Brain pericyte (primary cell): Measurements from ENCODE around the gene TPSAB1.

ENCODE experiments used
- DNase-seq: peaks from one replicate; pipeline ENCODE4 v3.0.0-alpha.2; 2012; ENCODE audit warnings: low read depth, low spot score

Gene TPSAB1

DNA sequence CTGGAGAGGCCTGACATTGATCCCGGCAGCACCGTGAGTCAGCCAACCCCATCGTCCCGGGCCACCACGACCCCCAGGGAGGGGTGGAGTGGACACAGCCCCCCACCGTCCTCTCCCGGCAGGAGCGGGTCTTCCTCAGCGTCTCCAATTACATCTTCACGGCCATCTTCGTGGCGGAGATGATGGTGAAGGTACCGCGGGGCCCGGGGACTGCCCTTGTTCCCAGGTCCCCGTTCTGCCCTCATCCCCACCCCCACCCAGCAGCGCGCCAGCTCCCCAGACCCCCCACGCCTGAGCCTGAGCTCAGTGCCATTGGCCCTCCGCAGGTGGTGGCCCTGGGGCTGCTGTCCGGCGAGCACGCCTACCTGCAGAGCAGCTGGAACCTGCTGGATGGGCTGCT is 30.0 kb upstream of the TPSAB1 start:
- no peak for DNase-seq

DNA sequence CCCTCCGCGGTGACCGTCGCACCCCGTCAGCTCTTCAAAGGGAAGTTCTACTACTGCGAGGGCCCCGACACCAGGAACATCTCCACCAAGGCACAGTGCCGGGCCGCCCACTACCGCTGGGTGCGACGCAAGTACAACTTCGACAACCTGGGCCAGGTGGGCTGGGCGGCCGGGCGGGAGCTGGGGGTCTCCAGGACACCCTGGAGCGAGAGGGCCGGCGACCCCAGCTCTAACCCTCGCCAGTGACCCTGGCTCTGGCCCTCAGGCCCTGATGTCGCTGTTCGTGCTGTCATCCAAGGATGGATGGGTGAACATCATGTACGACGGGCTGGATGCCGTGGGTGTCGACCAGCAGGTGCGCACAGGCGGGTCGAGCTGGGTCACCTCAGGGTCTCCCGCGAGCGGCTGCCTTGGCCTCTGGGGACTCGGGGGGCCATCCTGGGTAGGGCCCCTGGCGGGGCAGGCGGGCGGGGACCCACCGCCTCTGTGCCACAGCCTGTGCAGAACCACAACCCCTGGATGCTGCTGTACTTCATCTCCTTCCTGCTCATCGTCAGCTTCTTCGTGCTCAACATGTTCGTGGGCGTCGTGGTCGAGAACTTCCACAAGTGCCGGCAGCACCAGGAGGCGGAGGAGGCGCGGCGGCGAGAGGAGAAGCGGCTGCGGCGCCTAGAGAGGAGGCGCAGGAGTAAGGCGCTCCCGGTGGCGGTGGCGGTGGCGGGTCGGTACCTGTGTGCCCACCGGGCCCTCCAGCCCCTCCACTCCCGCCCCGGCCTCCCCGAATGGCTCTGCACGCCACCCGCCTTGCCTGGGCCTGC is 28.8 kb upstream of the TPSAB1 start:
- no peak for DNase-seq

DNA sequence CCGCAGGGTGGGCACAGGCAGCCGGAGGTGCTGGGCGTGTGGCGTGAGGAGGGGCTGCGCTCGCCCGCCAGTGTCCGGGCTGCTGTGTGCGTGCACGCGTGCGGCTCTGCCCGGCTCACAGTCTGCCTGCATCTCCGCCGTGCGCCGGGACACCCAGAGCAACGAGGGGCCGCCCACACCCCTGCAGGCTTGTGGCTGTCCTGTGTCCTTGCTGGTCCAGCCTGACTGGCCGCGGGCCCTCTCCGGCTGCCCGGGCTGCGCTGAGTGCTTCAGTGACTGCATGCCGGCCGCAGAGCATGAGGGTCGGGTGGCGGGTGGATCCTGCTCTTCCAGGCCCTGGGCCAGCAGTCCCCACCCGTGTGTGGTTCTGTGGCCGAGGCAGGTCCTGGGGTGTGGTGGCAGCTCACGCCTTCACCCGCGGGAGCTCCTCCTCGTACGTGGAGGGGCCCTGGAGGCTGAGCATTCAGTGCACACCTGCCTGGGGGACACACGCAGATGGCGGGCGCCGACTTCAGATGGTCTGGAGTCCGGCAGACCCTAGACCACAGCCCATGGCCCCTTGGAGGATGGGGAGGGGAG is 27.8 kb upstream of the TPSAB1 start:
- DNase-seq, result no peak

DNA sequence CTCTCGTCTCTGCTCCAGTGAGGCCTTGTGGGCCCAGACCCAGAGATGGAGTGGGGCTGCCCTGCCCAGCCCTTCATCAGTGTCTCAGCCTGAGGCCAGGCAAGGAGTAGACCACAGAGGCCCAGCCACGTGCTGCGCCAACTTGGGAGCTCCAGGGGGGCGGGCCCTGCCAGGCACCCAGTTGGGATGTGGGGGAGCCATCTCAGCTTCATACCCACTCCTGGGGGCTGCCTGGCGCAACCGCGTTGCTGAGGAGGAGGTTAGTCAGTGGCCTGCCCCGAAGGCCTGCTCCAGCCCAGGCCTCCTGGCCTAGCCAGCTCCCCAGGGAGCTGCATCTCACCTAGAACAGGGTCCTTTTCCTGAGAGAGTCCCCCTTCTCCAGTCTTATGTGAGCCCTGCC is 27.3 kb upstream of the TPSAB1 start:
- no peak for DNase-seq

DNA sequence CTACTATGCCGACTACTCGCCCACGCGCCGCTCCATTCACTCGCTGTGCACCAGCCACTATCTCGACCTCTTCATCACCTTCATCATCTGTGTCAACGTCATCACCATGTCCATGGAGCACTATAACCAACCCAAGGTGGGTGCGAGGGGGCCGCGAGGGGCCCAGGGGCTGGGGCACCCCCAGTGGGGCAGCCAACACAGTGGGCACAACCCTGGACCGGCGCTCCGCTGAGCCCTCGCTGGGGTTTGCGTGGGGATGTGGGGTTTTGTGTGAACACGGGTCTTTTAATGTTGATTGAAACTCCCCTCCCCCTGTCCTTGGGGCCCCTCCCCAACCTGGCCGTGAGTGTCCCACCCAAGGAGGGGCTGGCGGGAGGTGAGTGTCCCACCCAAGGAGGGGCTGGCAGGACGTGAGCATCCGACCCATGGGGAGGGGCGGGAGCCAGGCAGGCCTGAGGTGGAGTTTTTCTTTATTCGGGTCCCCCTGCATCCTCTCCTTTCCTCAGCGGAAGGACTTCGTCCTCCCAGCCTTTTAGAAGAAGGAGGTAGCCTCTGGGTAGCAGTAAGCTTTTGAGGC is 26.6 kb upstream of the TPSAB1 start:
- DNase-seq, result no peak

DNA sequence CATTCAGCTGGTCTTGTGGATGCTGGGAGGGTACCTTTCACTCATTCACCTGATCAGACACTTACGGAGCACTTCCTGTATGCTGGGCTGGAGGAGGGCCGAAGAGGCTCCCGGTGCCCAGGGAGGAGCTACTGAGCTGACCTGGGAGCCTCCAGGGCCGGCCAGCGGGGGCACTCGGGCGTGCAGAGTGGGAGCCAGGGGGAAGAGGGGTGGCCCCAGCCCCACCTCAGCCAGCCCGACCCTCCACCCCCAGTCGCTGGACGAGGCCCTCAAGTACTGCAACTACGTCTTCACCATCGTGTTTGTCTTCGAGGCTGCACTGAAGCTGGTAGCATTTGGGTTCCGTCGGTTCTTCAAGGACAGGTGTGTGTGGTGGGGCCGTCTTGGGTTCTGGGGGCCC is 25.8 kb upstream of the TPSAB1 start:
- no peak for DNase-seq

DNA sequence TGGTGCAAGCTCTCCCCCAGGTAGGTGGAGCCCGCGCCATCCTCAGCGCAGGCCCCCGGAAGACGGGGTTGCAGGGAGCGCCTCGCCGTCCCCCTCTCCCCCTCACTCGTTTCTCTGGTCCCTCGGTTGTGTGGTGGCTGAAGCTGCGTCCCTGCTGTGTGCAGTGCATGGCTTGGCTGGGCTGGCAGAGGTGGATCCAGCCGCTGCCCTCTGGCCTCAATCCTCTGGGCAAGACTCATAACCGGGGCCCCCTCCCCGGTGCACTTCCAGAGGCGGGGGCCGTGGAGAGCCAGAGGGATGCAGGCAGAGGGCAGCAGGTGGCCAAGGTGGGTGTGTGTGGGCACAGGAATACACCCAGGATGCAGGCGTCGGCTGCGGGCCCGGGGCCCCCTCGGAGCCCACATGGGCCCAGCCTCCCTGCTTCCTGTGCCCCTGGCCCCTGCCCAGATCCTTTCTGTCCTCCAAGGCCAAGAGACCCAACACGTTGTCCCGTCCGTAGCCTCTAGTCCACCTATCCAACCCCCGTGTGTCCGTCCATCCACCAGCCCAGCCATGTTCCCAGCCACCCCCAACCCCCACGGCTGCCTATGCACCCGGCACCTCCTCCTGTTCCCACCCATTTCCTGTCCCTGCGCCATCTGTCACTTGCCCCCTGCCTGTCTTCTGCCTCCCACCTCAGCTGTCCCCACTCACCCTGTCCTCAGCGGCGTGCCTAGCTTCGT is 24.8 kb upstream of the TPSAB1 start:
- no peak for DNase-seq

DNA sequence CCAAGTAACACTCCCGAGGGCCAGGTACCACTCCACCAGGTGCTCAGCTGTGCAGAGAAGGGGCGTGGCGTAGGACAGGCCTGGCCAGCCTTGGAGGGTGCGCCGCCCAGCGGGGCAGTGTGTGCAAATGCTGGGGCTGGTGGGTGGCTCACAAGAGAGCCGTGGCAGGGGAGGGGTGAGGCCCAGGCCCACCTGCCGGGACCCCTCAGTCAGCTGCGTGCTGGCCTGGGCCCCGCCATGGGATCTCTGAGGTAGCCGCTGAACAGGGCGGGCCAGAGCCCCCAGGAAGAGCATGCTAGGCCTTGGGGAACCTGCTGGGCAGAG is 24.2 kb upstream of the TPSAB1 start:
- no peak for DNase-seq

DNA sequence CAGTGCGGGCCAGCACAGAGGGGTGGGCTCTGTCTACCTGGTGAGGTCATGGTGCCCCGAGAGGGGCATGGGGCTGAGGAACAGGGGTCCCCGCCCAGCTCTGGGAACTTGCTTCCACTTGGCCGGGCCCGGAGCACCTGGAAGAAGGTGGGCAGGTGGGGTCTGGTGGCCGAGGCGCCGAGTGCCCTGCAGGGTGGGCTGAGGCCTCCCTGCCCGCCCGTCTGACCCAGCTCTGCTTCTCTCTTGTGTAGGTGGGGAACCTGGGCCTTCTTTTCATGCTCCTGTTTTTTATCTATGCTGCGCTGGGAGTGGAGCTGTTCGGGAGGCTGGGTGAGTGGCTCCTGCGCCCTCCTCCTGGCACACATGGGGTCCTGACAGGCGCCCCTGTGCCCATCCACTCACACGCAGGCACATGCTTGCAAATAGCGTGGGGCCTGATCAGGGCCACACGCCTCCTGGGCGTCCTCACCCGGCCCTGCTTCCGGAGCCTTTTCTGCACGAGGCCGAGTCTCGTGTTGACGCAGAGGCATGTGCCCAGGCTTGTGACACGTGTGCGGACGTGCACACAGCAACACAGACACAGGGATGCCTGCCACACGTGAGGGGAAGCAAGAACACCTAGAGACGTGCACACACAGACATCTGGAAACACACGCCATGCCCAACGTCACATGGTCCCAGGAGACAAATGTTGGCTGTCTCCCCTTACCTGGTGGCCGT is 23.7 kb upstream of the TPSAB1 start:
- DNase-seq, result no peak

DNA sequence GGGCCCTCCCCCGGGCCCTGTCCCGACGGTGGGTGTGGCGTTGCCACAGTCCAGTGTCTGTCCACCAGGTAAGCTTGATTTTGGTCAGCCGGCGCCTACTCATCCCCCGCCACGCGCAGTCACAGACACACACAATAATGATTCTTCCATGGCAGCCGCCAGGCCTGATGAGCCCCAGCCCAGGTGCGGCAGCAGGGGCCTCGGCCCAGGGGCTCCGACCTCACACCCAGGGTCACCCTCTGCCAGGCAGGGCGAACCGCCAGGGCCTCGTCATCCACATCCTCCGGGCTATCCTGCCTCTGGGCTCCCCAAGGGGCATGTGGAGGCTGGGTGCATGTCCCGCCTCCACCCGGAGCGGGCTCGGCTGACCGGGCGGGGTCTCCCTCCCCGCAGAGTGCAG is 23.0 kb upstream of the TPSAB1 start:
- no peak for DNase-seq

DNA sequence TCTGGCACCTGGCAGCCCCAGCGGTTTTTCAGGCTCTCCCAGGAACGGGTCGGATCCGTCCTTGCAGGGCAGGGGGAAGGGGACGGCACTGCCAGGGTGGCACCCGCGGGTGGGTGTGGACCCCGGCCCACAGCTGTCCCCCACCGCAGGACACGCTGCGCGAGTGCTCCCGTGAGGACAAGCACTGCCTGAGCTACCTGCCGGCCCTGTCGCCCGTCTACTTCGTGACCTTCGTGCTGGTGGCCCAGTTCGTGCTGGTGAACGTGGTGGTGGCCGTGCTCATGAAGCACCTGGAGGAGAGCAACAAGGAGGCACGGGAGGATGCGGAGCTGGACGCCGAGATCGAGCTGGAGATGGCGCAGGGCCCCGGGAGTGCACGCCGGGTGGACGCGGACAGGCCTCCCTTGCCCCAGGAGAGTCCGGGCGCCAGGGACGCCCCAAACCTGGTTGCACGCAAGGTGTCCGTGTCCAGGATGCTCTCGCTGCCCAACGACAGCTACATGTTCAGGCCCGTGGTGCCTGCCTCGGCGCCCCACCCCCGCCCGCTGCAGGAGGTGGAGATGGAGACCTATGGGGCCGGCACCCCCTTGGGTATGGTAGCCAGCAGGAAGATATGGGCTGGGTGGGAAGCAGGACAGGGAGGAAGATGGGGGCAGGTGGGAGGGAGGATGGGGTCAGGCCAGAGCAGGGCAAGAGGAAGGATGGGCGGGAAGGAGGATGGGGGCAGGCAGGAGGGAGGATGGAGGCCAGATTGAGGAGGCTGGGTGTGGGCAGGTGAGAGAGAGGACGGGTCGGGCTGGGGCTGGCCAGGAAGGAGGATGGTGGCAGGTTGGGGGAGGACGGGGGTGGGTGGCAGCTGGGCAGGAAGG is 22.2 kb upstream of the TPSAB1 start:
- no peak for DNase-seq

DNA sequence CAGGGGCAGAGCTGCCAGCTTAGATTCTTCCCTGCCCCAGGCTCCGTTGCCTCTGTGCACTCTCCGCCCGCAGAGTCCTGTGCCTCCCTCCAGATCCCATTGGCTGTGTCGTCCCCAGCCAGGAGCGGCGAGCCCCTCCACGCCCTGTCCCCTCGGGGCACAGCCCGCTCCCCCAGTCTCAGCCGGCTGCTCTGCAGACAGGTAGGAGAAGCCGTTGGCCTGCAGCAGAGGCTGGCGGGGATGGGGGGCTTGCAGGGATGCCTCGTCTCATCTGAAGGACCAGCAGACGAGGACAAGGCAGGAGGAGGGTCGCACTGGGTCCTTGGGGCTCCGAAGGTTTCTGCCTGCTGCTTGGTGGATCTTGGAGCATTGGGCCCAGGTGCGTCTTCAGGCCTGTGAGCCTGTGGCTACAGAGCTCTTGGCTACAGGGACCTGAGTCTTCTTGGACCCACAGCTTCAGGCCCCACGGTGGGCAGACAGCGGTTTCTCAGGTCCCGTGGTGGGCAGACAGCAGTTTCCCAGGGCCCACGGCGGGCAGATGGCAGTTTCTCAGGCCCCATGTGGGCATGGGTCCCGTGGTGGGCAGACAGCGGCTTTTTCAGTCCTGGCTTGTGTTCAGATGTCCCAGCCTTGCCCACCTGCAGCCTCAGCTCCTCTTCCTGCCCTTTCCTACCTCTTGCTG is 21.4 kb upstream of the TPSAB1 start:
- DNase-seq, result no peak

DNA sequence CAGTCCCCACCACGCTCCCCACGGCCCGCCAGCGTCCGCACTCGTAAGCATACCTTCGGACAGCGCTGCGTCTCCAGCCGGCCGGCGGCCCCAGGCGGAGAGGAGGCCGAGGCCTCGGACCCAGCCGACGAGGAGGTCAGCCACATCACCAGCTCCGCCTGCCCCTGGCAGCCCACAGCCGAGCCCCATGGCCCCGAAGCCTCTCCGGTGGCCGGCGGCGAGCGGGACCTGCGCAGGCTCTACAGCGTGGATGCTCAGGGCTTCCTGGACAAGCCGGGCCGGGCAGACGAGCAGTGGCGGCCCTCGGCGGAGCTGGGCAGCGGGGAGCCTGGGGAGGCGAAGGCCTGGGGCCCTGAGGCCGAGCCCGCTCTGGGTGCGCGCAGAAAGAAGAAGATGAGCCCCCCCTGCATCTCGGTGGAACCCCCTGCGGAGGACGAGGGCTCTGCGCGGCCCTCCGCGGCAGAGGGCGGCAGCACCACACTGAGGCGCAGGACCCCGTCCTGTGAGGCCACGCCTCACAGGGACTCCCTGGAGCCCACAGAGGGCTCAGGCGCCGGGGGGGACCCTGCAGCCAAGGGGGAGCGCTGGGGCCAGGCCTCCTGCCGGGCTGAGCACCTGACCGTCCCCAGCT is 20.3 kb upstream of the TPSAB1 start:
- no peak for DNase-seq

DNA sequence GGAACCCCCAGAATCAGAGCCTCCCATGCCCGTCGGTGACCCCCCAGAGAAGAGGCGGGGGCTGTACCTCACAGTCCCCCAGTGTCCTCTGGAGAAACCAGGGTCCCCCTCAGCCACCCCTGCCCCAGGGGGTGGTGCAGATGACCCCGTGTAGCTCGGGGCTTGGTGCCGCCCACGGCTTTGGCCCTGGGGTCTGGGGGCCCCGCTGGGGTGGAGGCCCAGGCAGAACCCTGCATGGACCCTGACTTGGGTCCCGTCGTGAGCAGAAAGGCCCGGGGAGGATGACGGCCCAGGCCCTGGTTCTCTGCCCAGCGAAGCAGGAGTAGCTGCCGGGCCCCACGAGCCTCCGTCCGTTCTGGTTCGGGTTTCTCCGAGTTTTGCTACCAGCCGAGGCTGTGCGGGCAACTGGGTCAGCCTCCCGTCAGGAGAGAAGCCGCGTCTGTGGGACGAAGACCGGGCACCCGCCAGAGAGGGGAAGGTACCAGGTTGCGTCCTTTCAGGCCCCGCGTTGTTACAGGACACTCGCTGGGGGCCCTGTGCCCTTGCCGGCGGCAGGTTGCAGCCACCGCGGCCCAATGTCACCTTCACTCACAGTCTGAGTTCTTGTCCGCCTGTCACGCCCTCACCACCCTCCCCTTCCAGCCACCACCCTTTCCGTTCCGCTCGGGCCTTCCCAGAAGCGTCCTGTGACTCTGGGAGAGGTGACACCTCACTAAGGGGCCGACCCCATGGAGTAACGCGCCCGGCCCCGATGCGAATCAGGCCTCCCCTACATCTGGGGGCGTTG is 19.5 kb upstream of the TPSAB1 start:
- DNase-seq, result no peak

DNA sequence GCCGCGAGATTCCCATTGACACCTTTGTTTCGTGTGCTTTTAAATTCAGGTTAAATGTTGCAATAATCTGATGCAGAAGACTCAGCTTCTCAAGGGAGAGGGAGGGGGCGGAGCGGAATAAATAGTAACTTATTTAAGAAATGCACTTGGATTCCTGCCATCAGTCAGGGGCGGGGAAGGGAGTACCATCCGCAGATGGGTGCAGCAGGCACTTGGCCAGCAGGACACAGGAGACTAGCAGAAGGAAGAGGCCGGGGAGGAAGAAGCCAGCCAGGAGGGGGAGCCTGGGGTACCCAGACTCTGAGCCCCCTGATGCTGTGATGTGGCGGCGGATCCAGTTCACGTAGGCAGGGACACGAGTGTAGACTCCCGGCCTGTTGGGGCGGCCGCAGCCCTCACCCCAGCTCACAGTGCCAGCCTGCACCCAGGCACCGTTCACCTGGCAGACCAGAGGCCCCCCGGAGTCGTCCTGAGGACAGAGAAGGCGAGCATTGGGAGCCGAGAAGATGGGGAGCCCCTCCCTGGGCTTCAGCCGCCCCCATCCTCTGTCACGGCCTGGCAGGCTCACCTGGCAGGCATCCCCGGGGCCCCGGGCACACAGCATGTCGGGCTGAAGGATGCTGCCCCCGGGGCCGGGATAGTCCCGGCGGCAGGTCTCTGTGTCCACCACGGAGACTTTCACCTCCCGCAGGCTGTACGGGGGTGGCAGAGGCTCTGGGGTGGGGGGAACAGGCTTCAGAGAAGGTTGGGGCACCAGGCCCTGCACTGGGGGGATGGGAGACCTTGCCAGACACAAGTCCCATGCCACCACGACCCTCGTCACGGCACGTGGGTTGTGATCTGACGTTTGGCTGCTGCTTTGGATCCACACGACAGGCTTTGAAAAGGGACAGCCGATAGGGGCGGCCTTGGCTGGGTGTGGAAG is 18.6 kb upstream of the TPSAB1 start:
- DNase-seq, result no peak

DNA sequence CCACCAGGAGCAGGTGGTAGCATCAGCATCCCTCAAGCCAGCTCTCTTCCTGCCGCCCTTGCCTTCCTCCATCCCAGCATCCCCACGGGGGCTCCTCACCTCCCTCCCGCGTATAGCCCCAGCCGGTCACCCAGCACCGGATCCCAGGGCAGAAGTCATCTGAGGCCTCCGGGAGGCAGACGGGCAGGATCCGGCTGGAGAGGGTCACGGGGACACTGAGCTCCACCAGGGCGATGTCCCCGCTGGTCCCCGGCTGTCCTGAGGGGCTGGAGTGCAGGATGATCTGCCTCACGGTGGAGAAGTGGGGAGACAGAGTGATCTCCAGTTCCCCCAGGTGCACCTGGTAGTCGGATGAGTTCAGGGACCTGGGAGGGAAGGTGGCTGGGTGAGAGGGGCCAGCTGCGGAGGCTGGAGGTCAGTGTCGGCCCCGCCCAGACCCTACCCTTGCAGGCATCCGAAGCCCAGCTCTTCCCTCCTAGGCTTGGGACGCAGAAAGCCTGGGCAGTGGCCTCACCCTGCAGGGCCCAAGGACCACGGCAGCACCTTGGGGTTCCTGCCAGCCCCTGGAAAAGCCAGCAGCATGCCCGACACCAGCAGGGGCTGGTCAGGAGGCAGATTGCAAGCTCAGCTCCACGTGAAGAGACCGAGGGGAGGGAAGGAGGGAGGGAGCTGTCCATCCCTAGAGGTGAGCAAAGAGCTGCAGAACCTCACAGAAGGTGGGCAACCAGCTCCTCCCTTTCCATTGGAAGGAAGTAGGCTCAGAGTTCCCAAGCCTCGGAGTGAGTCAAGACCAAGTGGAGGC is 17.8 kb upstream of the TPSAB1 start:
- DNase-seq, result no peak
